ENCODE results near the gene OPN1MW. TPM values are rescaled to one million over a fixed set of nuclear protein-coding genes. Genes with fewer than 3 reads are reported as not detected.

Gene OPN1MW
- not detected in 2 replicates for total RNA-seq

DNA sequence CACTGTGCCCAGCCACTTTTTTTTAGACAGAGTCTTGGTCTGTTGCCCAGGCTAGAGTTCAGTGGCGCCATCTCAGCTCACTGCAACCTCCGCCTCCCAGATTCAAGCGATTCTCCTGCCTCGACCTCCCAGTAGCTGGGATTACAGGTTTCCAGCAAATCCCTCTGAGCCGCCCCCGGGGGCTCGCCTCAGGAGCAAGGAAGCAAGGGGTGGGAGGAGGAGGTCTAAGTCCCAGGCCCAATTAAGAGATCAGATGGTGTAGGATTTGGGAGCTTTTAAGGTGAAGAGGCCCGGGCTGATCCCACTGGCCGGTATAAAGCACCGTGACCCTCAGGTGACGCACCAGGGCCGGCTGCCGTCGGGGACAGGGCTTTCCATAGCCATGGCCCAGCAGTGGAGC lies at the start of gene OPN1MW:
Gene OPN1MW (plus strand): TSS at position 301 of the 400 bp plus-strand sequence. CDS start 82 bp downstream, at position 383.

DNA sequence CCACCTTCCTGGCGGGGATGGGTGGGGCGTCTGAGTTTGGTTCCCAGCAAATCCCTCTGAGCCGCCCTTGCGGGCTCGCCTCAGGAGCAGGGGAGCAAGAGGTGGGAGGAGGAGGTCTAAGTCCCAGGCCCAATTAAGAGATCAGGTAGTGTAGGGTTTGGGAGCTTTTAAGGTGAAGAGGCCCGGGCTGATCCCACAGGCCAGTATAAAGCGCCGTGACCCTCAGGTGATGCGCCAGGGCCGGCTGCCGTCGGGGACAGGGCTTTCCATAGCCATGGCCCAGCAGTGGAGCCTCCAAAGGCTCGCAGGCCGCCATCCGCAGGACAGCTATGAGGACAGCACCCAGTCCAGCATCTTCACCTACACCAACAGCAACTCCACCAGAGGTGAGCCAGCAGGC lies 38.4 kb upstream of the OPN1MW start, which contains the start of gene OPN1LW:
Gene OPN1LW (plus strand): TSS at position 234 of the 400 bp plus-strand sequence. CDS start 41 bp downstream, at position 275.

DNA sequence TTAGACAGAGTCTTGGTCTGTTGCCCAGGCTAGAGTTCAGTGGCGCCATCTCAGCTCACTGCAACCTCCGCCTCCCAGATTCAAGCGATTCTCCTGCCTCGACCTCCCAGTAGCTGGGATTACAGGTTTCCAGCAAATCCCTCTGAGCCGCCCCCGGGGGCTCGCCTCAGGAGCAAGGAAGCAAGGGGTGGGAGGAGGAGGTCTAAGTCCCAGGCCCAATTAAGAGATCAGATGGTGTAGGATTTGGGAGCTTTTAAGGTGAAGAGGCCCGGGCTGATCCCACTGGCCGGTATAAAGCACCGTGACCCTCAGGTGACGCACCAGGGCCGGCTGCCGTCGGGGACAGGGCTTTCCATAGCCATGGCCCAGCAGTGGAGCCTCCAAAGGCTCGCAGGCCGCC lies 37.1 kb downstream of the OPN1MW start, which contains the start of gene OPN1MW2:
Gene OPN1MW2 (plus strand): TSS at position 301 of the 400 bp plus-strand sequence. CDS start 60 bp downstream, at position 361.

Other genes with a start within 250 kb of the OPN1MW start
- gene NAA10, start 247.6 kb upstream of the OPN1MW start, total RNA-seq, result 63.2 and 81.5 TPM in 2 replicates
- 1.6 and 2.1 TPM in 2 replicates for gene RENBP, start 238.0 kb upstream of the OPN1MW start, total RNA-seq
- 14.8 and 16.4 TPM in 2 replicates for gene HCFC1, start 210.8 kb upstream of the OPN1MW start, total RNA-seq
- gene TMEM187, start 209.8 kb upstream of the OPN1MW start, total RNA-seq, result 4.9 and 8.1 TPM in 2 replicates
- 69.3 and 71.9 TPM in 2 replicates for gene IRAK1, start 162.7 kb upstream of the OPN1MW start, total RNA-seq
- gene MECP2, start 84.9 kb upstream of the OPN1MW start, total RNA-seq, result 16.8 and 20.3 TPM in 2 replicates
- gene OPN1LW, start 38.4 kb upstream of the OPN1MW start, total RNA-seq, result not detected in 2 replicates
- gene OPN1MW2, start 37.2 kb downstream of the OPN1MW start, total RNA-seq, result not detected in 2 replicates
- not detected in 2 replicates for gene OPN1MW3, start 75.0 kb downstream of the OPN1MW start, total RNA-seq
- not detected in 2 replicates for gene TEX28, start 112.5 kb downstream of the OPN1MW start, total RNA-seq
- not detected in 2 replicates for gene TKTL1, start 113.2 kb downstream of the OPN1MW start, total RNA-seq
- 2,046 and 3,187 TPM in 2 replicates for gene FLNA, start 192.0 kb downstream of the OPN1MW start, total RNA-seq
- 19.9 and 20.2 TPM in 2 replicates for gene EMD, start 196.7 kb downstream of the OPN1MW start, total RNA-seq
- 2,577 and 3,067 TPM in 2 replicates for gene RPL10, start 215.8 kb downstream of the OPN1MW start, total RNA-seq
- gene DNASE1L1, start 226.7 kb downstream of the OPN1MW start, total RNA-seq, result 105 and 122 TPM in 2 replicates
- gene TAFAZZIN, start 228.9 kb downstream of the OPN1MW start, total RNA-seq, result 13.2 and 32.1 TPM in 2 replicates
- gene ATP6AP1, start 246.1 kb downstream of the OPN1MW start, total RNA-seq, result 62.0 and 87.5 TPM in 2 replicates